GM23338 (cell line): ENCODE data around the gene TUB. TPM values are rescaled to one million over a fixed set of nuclear protein-coding genes. Genes with fewer than 3 reads are reported as not detected.

ENCODE experiments used
- ATAC-seq: fragments of 200-7000 bp; cut with Tn5 transposase; 3 replicates; pipeline ENCODE4 v1.9.1; 2020
- DNase-seq: peaks from one replicate; pipeline ENCODE4 v3.0.0-alpha.2; 2015; ENCODE audit warnings: low spot score
- H2AFZ ChIP-seq: fragments of 200-600 bp; sonication (generic); 2 replicates; pipeline ENCODE4 v1.8.0; 2016; ENCODE audit warnings: antibody characterized with exemption, mild to moderate bottlenecking, moderate library complexity
- H3F3A ChIP-seq: fragments of 200-600 bp; sonication (generic); replicated peaks from 2 replicates; pipeline ENCODE4 v1.8.0; 2017; ENCODE audit warnings: antibody characterized with exemption, mixed run types, low read depth
- H3K27ac ChIP-seq: fragments of 200-600 bp; sonication (generic); 2 replicates; pipeline ENCODE4 v1.6.1; 2016; ENCODE audit warnings: low read depth
- H3K27me3 ChIP-seq: fragments of 200-600 bp; sonication (generic); 2 replicates; pipeline ENCODE4 v1.8.0; 2016; ENCODE audit warnings: mild to moderate bottlenecking, mixed run types, moderate library complexity; ENCODE audit not compliant: insufficient read depth
- H3K36me3 ChIP-seq: fragments of 200-600 bp; sonication (generic); 2 replicates; pipeline ENCODE4 v1.8.0; 2016; ENCODE audit warnings: mild to moderate bottlenecking; ENCODE audit not compliant: insufficient read depth
- H3K4me1 ChIP-seq: fragments of 200-600 bp; sonication (generic); 2 replicates; pipeline ENCODE4 v1.8.0; 2016; ENCODE audit warnings: mild to moderate bottlenecking, moderate library complexity; ENCODE audit not compliant: insufficient read depth
- H3K4me2 ChIP-seq: fragments of 200-600 bp; sonication (generic); 2 replicates; pipeline ENCODE4 v1.7.1; 2017; ENCODE audit warnings: mixed run types
- H3K4me3 ChIP-seq: fragments of 200-600 bp; sonication (generic); 2 replicates; pipeline ENCODE4 v1.6.1; 2016; ENCODE audit warnings: mixed run types
- H3K79me2 ChIP-seq: fragments of 200-600 bp; sonication (generic); replicated peaks from 2 replicates; pipeline ENCODE4 v1.8.0; 2017; ENCODE audit warnings: mild to moderate bottlenecking; ENCODE audit not compliant: insufficient read depth
- H3K9me2 ChIP-seq: fragments of 200-600 bp; sonication (generic); 2 replicates; pipeline ENCODE4 v1.8.0; 2017; ENCODE audit not compliant: insufficient read depth
- H4K20me1 ChIP-seq: fragments of 200-600 bp; sonication (generic); replicated peaks from 2 replicates; pipeline ENCODE4 v1.8.0; 2017; ENCODE audit warnings: mild to moderate bottlenecking; ENCODE audit not compliant: insufficient read depth
- H3K27ac Mint-ChIP-seq: 2 replicates; pipeline ENCODE4 v1.8.0; 2020; ENCODE audit warnings: inconsistent platforms, mild to moderate bottlenecking, moderate library complexity, mixed read lengths
- H3K27me3 Mint-ChIP-seq: 3 replicates; pipeline ENCODE4 v1.8.0; 2022; ENCODE audit warnings: low read depth, mild to moderate bottlenecking, moderate library complexity, mixed read lengths, inconsistent platforms; ENCODE audit not compliant: insufficient read depth, poor library complexity
- H3K36me3 Mint-ChIP-seq: 3 replicates; pipeline ENCODE4 v1.8.0; 2021; ENCODE audit warnings: low read depth, mild to moderate bottlenecking, inconsistent platforms, moderate library complexity, mixed read lengths
- H3K4me1 Mint-ChIP-seq: 3 replicates; pipeline ENCODE4 v1.8.0; 2020; ENCODE audit warnings: mild to moderate bottlenecking, inconsistent platforms, mixed read lengths
- H3K4me3 Mint-ChIP-seq: 3 replicates; pipeline ENCODE4 v1.8.0; 2021; ENCODE audit warnings: moderate library complexity, mild to moderate bottlenecking, inconsistent platforms, mixed read lengths
- H3K9me3 Mint-ChIP-seq: 3 replicates; pipeline ENCODE4 v1.8.0; 2020; ENCODE audit warnings: moderate library complexity, mild to moderate bottlenecking, inconsistent platforms, mixed read lengths
- CREB1 ChIP-seq: fragments of 250-450 bp; sonication (Bioruptor Pico); IDR thresholded peaks from 2 replicates; pipeline ENCODE4 v1.5.0; 2020; ENCODE audit warnings: low read depth, mild to moderate bottlenecking, moderate library complexity
- CTCF ChIP-seq, 2 experiments: fragments of 200-600 bp in 1 of 2; sonication (generic) in 1 of 2; conservative IDR thresholded peaks; 2 replicates each; pipeline versions ENCODE4 v1.5.1 to v1.6.1; 2016 to 2017; ENCODE audit warnings: antibody characterized with exemption in 2 of 2, low read depth in 2 of 2, mild to moderate bottlenecking in 2 of 2, moderate library complexity in 1 of 2
- ETS1 ChIP-seq: IDR thresholded peaks from 2 replicates; pipeline ENCODE4 v1.6.1; 2016; ENCODE audit warnings: antibody characterized with exemption
- EZH2 ChIP-seq: fragments of 200-600 bp; sonication (generic); IDR thresholded peaks from one replicate; pipeline ENCODE4 v1.8.0; 2017; ENCODE audit warnings: antibody characterized with exemption, mild to moderate bottlenecking, low read depth; ENCODE audit not compliant: unreplicated experiment
- EZH2phosphoT487 ChIP-seq: fragments of 200-600 bp; sonication (generic); IDR thresholded peaks from one replicate; pipeline ENCODE4 v1.8.1; 2018; ENCODE audit warnings: antibody characterized with exemption; ENCODE audit not compliant: unreplicated experiment
- JUNB ChIP-seq: IDR thresholded peaks from one replicate; pipeline ENCODE4 v1.6.1; 2016; ENCODE audit warnings: antibody characterized with exemption; ENCODE audit not compliant: unreplicated experiment
- NANOG ChIP-seq: IDR thresholded peaks from 2 replicates; pipeline ENCODE4 v1.6.1; 2016; ENCODE audit warnings: antibody characterized with exemption, borderline replicate concordance
- POLR2AphosphoS5 ChIP-seq: IDR thresholded peaks from 2 replicates; pipeline ENCODE4 v1.6.1; 2016; ENCODE audit warnings: antibody characterized with exemption, low read depth
- REST ChIP-seq: IDR thresholded peaks from one replicate; pipeline ENCODE4 v1.6.1; 2018; ENCODE audit warnings: antibody characterized with exemption; ENCODE audit not compliant: unreplicated experiment
- STAT1 ChIP-seq: IDR thresholded peaks from one replicate; pipeline ENCODE4 v1.6.1; 2016; ENCODE audit warnings: antibody characterized with exemption; ENCODE audit not compliant: unreplicated experiment
- ZNF114 ChIP-seq: fragments of 250-450 bp; sonication (Bioruptor Pico); IDR thresholded peaks from 2 replicates; pipeline ENCODE4 v1.5.0; 2020; ENCODE audit warnings: mild to moderate bottlenecking, moderate library complexity
- ZNF331 ChIP-seq: fragments of 250-450 bp; sonication (Bioruptor Pico); IDR thresholded peaks from 2 replicates; pipeline ENCODE4 v1.5.0; 2020; ENCODE audit warnings: low read depth, mild to moderate bottlenecking, moderate library complexity
- ZNF462 ChIP-seq: fragments of 250-450 bp; sonication (Bioruptor Pico); IDR thresholded peaks from 2 replicates; pipeline ENCODE4 v1.5.0; 2020; ENCODE audit warnings: mild to moderate bottlenecking, moderate library complexity
- polyA plus RNA-seq: library from polyadenylated mRNA; unstranded; fragments of >200 nt; fragmentation: Nextera tagmentation; extraction: Ambion mirVana; gene quantifications from 2 replicates; pipeline ENCODE4 v1.2.1, GENCODE V29; 2016
- total RNA-seq: library from RNA; depleted of rRNA; stranded (reverse); fragments of >200 nt; shearing (Covaris generic); gene quantifications from 2 replicates; pipeline ENCODE4 v1.2.3, GENCODE V29; 2014

Gene TUB
- total and polyA plus RNA-seq, 2 experiments from 2014 or later = 5.5 to 30.4 TPM

- TF ChIP-seq NANOG (no peak), CTCF (conservative IDR thresholded peaks at IDR 0.05; ENCODE audit: low read depth in 2 of 2) (no peak), STAT1 (no peak), JUNB (no peak), EZH2phosphoT487 (no peak), EZH2 (no peak), ETS1 (no peak), ZNF114 (CRISPR knock-in tag) (no peak), REST (no peak), ZNF331 (CRISPR knock-in tag) (no peak), CREB1 (CRISPR knock-in tag) (no peak), POLR2AphosphoS5 (no peak), ZNF462 (CRISPR knock-in tag) (no peak)
Measured at GRCh38 chr11:8036002-8036802, 44.8 kb upstream of the TUB start.

More at GRCh38 chr11:8036002-8036802, 44.8 kb upstream of the TUB start:
- Histone ChIP-seq H3K4me1 (peaks cover 9% of the 10 kb centered on the region; the same call in 1 of the 2 replicates), H4K20me1 (no peaks in the 10 kb centered on the region), H3K4me3 (no peak overlapping the region), H3K27me3 (no peaks in the 10 kb centered on the region), H3K4me2 (no peak overlapping the region), H2AFZ (no peak overlapping the region), H3K79me2 (no peaks in the 10 kb centered on the region), H3K9me2 (no peaks in the 10 kb centered on the region), H3K27ac (no peak overlapping the region), H3F3A (0 out of 2 replicates have a peak, but pooled peaks cover 3% of the 10 kb centered on the region), H3K36me3 (no peaks in the 10 kb centered on the region)
- Mint-ChIP-seq H3K27me3 (peaks cover 11% of the 10 kb centered on the region), H3K4me1 (peaks cover 17% of the 10 kb centered on the region), H3K4me3 (no peak overlapping the region), H3K9me3 (no peaks in the 10 kb centered on the region), H3K27ac (no peak overlapping the region), H3K36me3 (no peaks in the 10 kb centered on the region)
- ATAC-seq (no peak), DNase-seq (no peak)
